Measurements from ENCODE around the gene GADD45GIP1. TPM values are rescaled to one million over a fixed set of nuclear protein-coding genes. Genes with fewer than 3 reads are reported as not detected.
"Not testable (repeated sequence)": the region's sequence is repeated elsewhere in the genome, so short reads cannot be mapped to it uniquely, and the experiment has no call there.

GADD45GIP1 gene
- total RNA-seq, 1 experiment from 2014 or later: 39.6 TPM

GRCh38 chr19:12933287-12934072 lies 23.5 kb downstream of the GADD45GIP1 start, which contains the start of gene FARSA:
TSS of gene FARSA (minus strand) at chr19:12933711. CDS start at chr19:12933696, 15 bp downstream.
- peak; percentile 91 for DNase-seq (ENCODE audit: low read depth, low spot score)
- in situ Hi-C loops (cut with HindIII; ENCODE audit: low pct_unique_long_range_greater_than_20kb, low sequenced_read_pairs): no loop called here

GRCh38 chr19:12932392-12933286 lies 24.4 kb downstream of the GADD45GIP1 start:
- in situ Hi-C loops (cut with HindIII; ENCODE audit: low pct_unique_long_range_greater_than_20kb, low sequenced_read_pairs): no loop called here
- no peak for DNase-seq (ENCODE audit: low read depth, low spot score)

GRCh38 chr19:12930002-12930645 lies 26.9 kb downstream of the GADD45GIP1 start:
- in situ Hi-C loops (cut with HindIII; ENCODE audit: low pct_unique_long_range_greater_than_20kb, low sequenced_read_pairs): no loop called here
- DNase-seq (ENCODE audit: low read depth, low spot score): no peak

- DNase-seq (ENCODE audit: low read depth, low spot score): no peak
- in situ Hi-C loops (cut with HindIII; ENCODE audit: low pct_unique_long_range_greater_than_20kb, low sequenced_read_pairs): no loop called here
Measured at GRCh38 chr19:12924621-12925310, 32.3 kb downstream of the GADD45GIP1 start.

- in situ Hi-C loops (cut with HindIII; ENCODE audit: low pct_unique_long_range_greater_than_20kb, low sequenced_read_pairs): no loop called here
- DNase-seq (ENCODE audit: low read depth, low spot score): no peak
Measured at GRCh38 chr19:12922959-12923358, 34.1 kb downstream of the GADD45GIP1 start.

- DNase-seq (ENCODE audit: low read depth, low spot score): no peak
- in situ Hi-C loops (cut with HindIII; ENCODE audit: low pct_unique_long_range_greater_than_20kb, low sequenced_read_pairs): no loop called here
Measured at GRCh38 chr19:12921047-12921446, 36.0 kb downstream of the GADD45GIP1 start.

- in situ Hi-C loops (cut with HindIII; ENCODE audit: low pct_unique_long_range_greater_than_20kb, low sequenced_read_pairs): no loop called here
- DNase-seq (ENCODE audit: low read depth, low spot score): no peak
Measured at GRCh38 chr19:12918253-12918652, 38.8 kb downstream of the GADD45GIP1 start.

GRCh38 chr19:12915860-12916259 lies 41.2 kb downstream of the GADD45GIP1 start:
- DNase-seq (ENCODE audit: low read depth, low spot score); in situ Hi-C loops (cut with HindIII; ENCODE audit: low pct_unique_long_range_greater_than_20kb, low sequenced_read_pairs): not testable (repeated sequence)

- no peak for DNase-seq (ENCODE audit: low read depth, low spot score)
- in situ Hi-C loops (cut with HindIII; ENCODE audit: low pct_unique_long_range_greater_than_20kb, low sequenced_read_pairs): no loop called here
Measured at GRCh38 chr19:12913851-12914690, 43.0 kb downstream of the GADD45GIP1 start.

GRCh38 chr19:12913011-12913561 lies 43.9 kb downstream of the GADD45GIP1 start:
- in situ Hi-C loops (cut with HindIII; ENCODE audit: low pct_unique_long_range_greater_than_20kb, low sequenced_read_pairs): no loop called here
- no peak for DNase-seq (ENCODE audit: low read depth, low spot score)

GRCh38 chr19:12912571-12912970 lies 44.5 kb downstream of the GADD45GIP1 start:
- in situ Hi-C loops (cut with HindIII; ENCODE audit: low pct_unique_long_range_greater_than_20kb, low sequenced_read_pairs): no loop called here
- no peak for DNase-seq (ENCODE audit: low read depth, low spot score)

- no peak for DNase-seq (ENCODE audit: low read depth, low spot score)
- in situ Hi-C loops (cut with HindIII; ENCODE audit: low pct_unique_long_range_greater_than_20kb, low sequenced_read_pairs): no loop called here
Measured at GRCh38 chr19:12907166-12907565, 49.9 kb downstream of the GADD45GIP1 start.

Small RNA genes lying within 50 kb of the gene (small RNA-seq; reads per million reads assigned to genes)
- gene MIR5695 (0 reads per million in 2 experiments), gene MIR6515 (0.02 to 0.05 reads per million in 2 experiments)

Other genes starting within 250 kb of the GADD45GIP1 start
- gene TNPO2, start 233.3 kb downstream of the GADD45GIP1 start, total RNA-seq (2014; rRNA removed; shearing (Covaris generic)): 13.9 and 18.2 TPM in 2 replicates
- gene TRIR, start 222.5 kb downstream of the GADD45GIP1 start, total RNA-seq (2014; rRNA removed; shearing (Covaris generic)): 180 and 188 TPM in 2 replicates
- gene GET3, start 219.7 kb downstream of the GADD45GIP1 start, total RNA-seq (2014; rRNA removed; shearing (Covaris generic)): 100 and 120 TPM in 2 replicates
- not detected in 2 replicates for gene BEST2, start 205.4 kb downstream of the GADD45GIP1 start, total RNA-seq (2014; rRNA removed; shearing (Covaris generic))
- gene HOOK2, start 181.7 kb downstream of the GADD45GIP1 start, total RNA-seq (2014; rRNA removed; shearing (Covaris generic)): 4.9 and 5.7 TPM in 2 replicates
- gene JUNB, start 165.7 kb downstream of the GADD45GIP1 start, total RNA-seq (2014; rRNA removed; shearing (Covaris generic)): 30.1 and 30.7 TPM in 2 replicates
- gene PRDX2, start 155.4 kb downstream of the GADD45GIP1 start, total RNA-seq (2014; rRNA removed; shearing (Covaris generic)): not detected in 2 replicates
- gene THSD8, start 155.2 kb downstream of the GADD45GIP1 start, total RNA-seq (2014; rRNA removed; shearing (Covaris generic)): 4.7 TPM in 1 of 2 replicates, not detected in the other
- 27.6 and 29.2 TPM in 2 replicates for gene RNASEH2A, start 150.6 kb downstream of the GADD45GIP1 start, total RNA-seq (2014; rRNA removed; shearing (Covaris generic))
- 0.21 and 1.6 TPM in 2 replicates for gene RTBDN, start 122.6 kb downstream of the GADD45GIP1 start, total RNA-seq (2014; rRNA removed; shearing (Covaris generic))
- gene MAST1, start 118.7 kb downstream of the GADD45GIP1 start, total RNA-seq (2014; rRNA removed; shearing (Covaris generic)): 1.9 and 2.3 TPM in 2 replicates
- 74.1 and 75.9 TPM in 2 replicates for gene DNASE2, start 75.8 kb downstream of the GADD45GIP1 start, total RNA-seq (2014; rRNA removed; shearing (Covaris generic))
- gene KLF1, start 70.0 kb downstream of the GADD45GIP1 start, total RNA-seq (2014; rRNA removed; shearing (Covaris generic)): 0.24 TPM in 1 of 2 replicates, not detected in the other
- 14.2 and 20.5 TPM in 2 replicates for gene GCDH, start 66.1 kb downstream of the GADD45GIP1 start, total RNA-seq (2014; rRNA removed; shearing (Covaris generic))
- gene SYCE2, start 37.9 kb downstream of the GADD45GIP1 start, total RNA-seq (2014; rRNA removed; shearing (Covaris generic)): 0.50 and 0.64 TPM in 2 replicates
- gene FARSA, start 23.5 kb downstream of the GADD45GIP1 start, total RNA-seq (2014; rRNA removed; shearing (Covaris generic)): 42.1 and 44.7 TPM in 2 replicates
- gene CALR, start 18.6 kb downstream of the GADD45GIP1 start, total RNA-seq (2014; rRNA removed; shearing (Covaris generic)): 1,274 and 1,279 TPM in 2 replicates
- 126 and 134 TPM in 2 replicates for gene RAD23A, start 11.4 kb downstream of the GADD45GIP1 start, total RNA-seq (2014; rRNA removed; shearing (Covaris generic))
- not detected in 2 replicates for gene DAND5, start 12.4 kb upstream of the GADD45GIP1 start, total RNA-seq (2014; rRNA removed; shearing (Covaris generic))
- gene NFIX, start 38.3 kb upstream of the GADD45GIP1 start, total RNA-seq (2014; rRNA removed; shearing (Covaris generic)): 4.2 and 4.9 TPM in 2 replicates
- gene LYL1, start 145.6 kb upstream of the GADD45GIP1 start, total RNA-seq (2014; rRNA removed; shearing (Covaris generic)): not detected in 2 replicates
- 32.9 and 36.8 TPM in 2 replicates for gene TRMT1, start 159.5 kb upstream of the GADD45GIP1 start, total RNA-seq (2014; rRNA removed; shearing (Covaris generic))
- 38.9 and 44.2 TPM in 2 replicates for gene NACC1, start 161.0 kb upstream of the GADD45GIP1 start, total RNA-seq (2014; rRNA removed; shearing (Covaris generic))
- 22.0 and 26.1 TPM in 2 replicates for gene STX10, start 193.2 kb upstream of the GADD45GIP1 start, total RNA-seq (2014; rRNA removed; shearing (Covaris generic))
- 7.8 and 8.5 TPM in 2 replicates for gene IER2, start 193.2 kb upstream of the GADD45GIP1 start, total RNA-seq (2014; rRNA removed; shearing (Covaris generic))